ENCODE results near the gene ZNF778.

- no peak for TF ChIP-seq CTCF (IDR thresholded peaks at IDR 0.05; ENCODE audit: insufficient read depth, low read length)
- TF ChIP-seq, protein P1, sequence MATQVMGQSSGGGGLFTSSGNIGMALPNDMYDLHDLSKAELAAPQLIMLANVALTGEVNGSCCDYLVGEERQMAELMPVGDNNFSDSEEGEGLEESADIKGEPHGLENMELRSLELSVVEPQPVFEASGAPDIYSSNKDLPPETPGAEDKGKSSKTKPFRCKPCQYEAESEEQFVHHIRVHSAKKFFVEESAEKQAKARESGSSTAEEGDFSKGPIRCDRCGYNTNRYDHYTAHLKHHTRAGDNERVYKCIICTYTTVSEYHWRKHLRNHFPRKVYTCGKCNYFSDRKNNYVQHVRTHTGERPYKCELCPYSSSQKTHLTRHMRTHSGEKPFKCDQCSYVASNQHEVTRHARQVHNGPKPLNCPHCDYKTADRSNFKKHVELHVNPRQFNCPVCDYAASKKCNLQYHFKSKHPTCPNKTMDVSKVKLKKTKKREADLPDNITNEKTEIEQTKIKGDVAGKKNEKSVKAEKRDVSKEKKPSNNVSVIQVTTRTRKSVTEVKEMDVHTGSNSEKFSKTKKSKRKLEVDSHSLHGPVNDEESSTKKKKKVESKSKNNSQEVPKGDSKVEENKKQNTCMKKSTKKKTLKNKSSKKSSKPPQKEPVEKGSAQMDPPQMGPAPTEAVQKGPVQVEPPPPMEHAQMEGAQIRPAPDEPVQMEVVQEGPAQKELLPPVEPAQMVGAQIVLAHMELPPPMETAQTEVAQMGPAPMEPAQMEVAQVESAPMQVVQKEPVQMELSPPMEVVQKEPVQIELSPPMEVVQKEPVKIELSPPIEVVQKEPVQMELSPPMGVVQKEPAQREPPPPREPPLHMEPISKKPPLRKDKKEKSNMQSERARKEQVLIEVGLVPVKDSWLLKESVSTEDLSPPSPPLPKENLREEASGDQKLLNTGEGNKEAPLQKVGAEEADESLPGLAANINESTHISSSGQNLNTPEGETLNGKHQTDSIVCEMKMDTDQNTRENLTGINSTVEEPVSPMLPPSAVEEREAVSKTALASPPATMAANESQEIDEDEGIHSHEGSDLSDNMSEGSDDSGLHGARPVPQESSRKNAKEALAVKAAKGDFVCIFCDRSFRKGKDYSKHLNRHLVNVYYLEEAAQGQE (IDR thresholded peaks at IDR 0.05; ENCODE audit: insufficient replicate concordance, low read depth) = no peak
- no peak for TF ChIP-seq GABPA (IDR thresholded peaks at IDR 0.05; ENCODE audit: low read depth)
Observed at GRCh38 chr16:89243664-89244063, 26.2 kb downstream of the ZNF778 start.

Data from HL-60 (cell line).